ENCODE measurements around the gene LDLRAD4. TPM values are rescaled to one million over a fixed set of nuclear protein-coding genes. Genes with fewer than 3 reads are reported as not detected.

Gene LDLRAD4
- polyA plus RNA-seq, 3 donors = 9.5 to 10.1 (median 9.6) TPM

DNA sequence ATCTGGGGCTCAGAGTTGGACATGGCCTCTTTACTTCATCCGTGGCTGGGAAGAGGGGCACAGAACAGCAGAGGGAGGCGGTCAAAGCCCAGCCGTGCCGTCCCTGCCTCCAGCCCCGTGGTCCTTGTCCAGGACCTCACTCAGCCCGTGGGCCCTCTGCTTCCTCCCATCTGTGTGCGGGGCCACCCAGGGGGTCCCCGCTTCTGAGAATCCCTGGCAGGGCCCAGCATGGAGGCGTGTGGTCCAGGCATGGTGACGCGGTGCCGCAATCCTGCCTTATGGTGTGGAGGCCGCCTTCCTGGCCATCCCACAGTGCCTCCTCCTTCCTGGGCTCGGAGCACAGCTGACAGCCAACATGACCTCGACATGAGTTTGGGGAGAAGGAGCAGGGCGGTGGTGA, 275.2 kb downstream of the LDLRAD4 start:
- no peak for DNase-seq (ENCODE audit: low read depth in 3 of 3, low spot score in 2 of 3)

DNA sequence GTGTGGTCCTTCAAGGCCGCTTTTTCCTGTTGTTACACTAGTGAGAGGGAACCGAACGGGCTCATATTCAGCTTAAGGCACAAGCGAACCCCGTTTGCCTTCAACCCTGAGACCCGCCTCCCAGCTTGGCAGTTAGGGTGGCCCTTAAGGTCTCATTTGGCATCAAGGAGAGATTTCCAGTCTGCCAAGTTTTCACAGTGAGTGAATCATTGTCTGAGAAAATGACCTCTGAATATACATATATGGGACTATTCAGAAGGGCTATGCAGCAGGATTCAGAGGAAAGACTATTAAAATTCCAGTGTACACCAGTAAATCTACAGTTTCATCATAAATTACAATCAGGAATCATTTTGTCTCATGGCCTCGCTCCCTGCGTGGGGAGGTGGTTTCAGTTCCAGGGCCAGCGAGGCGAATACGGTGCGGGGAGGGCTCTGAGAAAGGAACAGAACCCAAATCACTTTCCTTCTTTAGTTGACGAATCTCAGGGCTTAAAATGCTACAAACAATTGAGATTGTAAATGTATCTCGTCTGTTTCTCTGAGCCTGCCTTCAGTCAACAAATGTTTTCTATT, 276.4 kb downstream of the LDLRAD4 start:
- no peak for DNase-seq (ENCODE audit: low read depth in 3 of 3, low spot score in 2 of 3)

DNA sequence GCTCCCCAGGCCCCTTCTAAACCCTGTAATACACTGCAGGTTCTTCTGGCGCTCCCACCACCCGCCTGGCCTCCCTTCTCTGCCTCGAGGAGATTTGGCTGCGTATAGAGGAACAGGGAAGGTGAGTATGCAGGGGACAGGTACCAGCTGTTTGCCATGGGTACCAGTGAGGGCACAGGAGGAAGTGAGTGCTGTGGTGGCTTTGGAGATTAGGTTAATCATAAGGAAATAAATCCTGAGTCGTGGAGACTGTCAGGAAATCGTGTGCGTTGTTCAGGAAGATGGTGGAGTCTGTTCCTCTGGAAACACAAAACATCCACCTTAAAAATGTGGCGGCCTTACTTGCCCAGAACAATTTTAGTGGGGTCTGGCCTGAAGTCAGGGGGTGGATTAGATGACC, 277.4 kb downstream of the LDLRAD4 start:
- no peak for DNase-seq (ENCODE audit: low read depth in 3 of 3, low spot score in 2 of 3)

DNA sequence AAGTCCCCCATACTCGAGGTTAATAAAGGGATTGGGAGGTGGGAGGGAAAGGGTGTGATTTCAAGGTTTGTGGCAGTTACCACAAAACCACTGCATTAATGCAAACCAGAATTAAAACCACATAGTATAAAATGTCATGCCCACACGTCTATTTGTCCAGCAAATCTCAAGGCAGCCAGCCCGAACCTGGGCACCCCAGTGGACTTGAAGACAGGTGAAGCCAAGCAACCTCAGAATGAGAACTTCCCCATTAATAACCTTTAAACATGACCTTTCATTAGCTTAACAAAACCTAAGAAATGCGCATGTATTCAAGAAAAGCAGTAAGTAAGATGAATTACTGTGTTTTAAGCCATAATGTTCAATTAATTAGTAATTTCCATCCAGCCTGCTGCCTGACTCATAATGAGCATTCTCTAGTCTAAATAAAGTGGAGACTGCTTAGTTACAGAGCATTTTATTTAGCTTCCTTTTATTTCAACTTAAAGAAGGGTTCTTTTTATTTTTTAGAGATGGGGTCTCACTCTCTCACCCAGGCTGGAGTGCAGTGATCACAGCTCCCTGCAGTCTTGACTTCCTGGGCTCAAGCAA, 278.2 kb downstream of the LDLRAD4 start:
- DNase-seq (ENCODE audit: low read depth in 3 of 3, low spot score in 2 of 3) = no peak

DNA sequence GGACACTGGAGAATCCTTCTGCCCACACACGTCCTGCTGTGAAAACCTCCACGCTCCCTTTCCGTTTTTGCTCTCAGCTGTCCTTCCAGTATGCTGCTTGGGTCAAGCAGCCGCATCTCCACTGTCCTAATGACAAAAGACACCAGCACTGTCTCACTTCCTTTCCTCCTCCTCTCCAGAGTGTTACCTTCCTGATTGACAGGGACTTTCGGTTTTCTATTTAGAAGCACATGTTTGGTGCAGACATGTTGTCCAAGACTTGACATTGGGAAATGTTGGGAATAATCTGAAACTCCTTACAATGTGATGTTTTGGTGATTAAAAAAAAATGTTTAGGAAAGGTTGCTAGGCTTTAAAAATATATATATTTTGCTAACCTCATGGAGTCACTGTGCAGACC, 281.2 kb downstream of the LDLRAD4 start:
- peak in 1 of 3 donors; percentile 23 for DNase-seq (ENCODE audit: low read depth in 3 of 3, low spot score in 2 of 3)

DNA sequence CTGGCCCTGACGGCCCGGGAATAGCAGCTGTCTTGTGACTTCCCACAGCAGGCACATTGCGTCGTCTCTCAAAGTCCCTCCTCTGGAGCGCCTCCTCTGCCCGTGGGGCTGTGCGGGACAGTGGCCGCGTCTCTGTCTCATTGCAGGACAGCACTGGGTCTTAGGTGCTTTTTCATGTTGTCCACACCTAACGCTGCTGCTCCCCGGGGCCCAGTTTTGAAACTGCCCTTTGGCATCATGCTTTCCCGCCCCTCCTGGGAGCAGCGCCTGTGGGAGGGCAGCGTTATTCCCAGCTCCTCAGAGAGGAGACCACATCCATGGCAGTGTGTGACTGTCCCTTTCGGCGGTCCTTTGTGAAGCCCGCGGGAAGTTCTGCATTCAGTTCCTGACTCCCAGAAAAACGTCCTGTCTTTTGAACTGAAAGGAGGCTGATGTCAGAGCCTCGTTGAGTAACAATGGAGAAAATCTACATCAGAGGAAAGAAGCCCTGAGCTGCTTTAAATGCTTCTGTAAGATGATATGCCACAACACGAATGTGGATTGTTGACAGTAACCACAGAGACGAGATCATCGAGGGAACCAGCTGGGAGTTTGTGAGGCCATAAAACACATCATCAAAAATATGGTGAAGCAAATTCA, 281.8 kb downstream of the LDLRAD4 start:
- DNase-seq (ENCODE audit: low read depth in 3 of 3, low spot score in 2 of 3) = peak in 1 of 3 donors; percentile 68

DNA sequence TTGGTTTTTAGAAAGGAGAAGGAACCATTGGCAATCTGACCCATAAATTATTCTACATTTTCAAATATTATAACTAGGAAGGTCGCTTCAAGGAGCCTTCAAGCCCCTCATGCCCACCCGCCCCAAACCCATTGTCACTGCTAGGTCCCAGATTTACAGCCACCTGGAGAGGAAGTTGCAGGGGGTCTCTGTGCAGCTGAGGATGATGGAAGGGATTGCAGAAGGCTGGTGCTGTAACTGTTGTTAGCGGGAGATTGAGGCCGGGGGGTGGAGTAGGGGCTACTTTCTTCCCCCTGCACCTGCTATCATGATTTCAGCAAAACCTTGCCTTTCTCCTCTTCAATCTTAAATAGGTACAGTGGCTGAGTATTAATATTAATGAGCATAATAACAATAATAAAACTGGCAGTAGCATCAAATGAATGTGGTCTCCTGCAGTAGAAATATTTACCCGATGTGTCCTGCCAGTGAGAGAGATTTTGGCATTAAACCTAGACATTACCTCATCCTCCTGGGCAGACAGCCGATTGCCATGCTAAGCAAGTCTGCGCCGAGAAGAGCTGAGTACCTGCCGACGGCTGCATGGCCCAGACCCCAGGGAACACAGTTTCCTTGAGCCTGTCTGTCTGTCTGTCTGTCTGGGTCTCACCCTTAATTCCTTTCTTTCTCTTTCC, 282.4 kb downstream of the LDLRAD4 start:
- DNase-seq (ENCODE audit: low read depth in 3 of 3, low spot score in 2 of 3) = no peak

DNA sequence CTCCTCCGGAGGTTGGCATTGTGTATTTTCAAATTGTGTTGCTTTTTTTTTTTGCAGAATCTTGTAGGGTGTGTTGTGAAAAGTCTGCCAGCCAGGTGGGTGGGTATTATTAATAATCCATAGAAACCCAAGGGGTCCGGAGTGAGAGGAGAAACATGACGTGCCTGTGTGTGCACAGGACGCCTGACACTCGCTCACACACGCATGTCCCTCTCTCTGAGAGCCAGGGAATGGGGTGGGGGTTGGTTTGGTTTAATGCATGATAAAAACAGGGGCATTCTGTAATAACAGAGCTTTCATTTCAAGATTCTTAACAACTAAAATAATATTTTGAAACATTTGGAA, 283.0 kb downstream of the LDLRAD4 start:
- no peak for DNase-seq (ENCODE audit: low read depth in 3 of 3, low spot score in 2 of 3)

DNA sequence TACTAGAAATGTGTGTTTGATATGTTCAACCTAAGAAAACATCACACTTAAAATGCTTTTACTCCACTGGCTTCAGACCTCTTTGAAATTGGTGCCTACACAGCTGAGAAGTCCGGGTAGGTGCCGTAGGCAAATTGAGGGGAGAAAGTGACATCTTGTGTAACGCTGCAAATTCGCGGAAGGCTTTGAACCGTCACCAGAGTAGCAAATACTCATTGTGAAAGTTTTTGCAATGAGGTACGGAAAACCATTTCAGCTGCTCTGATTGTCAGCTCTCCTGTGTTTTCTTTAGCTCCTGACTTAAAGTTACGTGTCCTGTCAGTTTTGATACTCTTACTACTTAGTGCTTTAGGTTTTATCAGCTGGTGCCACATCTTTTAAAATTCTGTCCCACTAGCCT, 283.3 kb downstream of the LDLRAD4 start:
- DNase-seq (ENCODE audit: low read depth in 3 of 3, low spot score in 2 of 3) = no peak

DNA sequence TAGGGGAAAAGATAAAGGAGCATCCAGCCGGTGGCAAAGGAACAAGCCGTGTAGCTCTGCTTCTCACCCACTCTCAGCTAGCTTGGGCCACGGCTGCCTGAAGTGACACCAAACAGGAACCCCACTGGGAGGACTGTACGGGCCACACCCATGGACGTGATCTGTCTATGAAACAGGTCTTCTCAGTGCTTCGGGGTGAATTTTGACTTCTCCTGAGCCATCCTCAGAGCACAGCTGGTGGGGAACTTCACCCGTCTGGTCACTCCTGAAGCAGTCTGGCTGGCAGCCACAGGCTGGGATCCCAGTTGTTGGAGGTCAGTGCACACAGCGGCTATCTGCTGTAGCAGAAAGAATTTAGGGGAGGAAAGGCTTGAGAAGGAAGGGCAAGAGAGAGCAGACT, 284.0 kb downstream of the LDLRAD4 start:
- DNase-seq (ENCODE audit: low read depth in 3 of 3, low spot score in 2 of 3) = no peak

DNA sequence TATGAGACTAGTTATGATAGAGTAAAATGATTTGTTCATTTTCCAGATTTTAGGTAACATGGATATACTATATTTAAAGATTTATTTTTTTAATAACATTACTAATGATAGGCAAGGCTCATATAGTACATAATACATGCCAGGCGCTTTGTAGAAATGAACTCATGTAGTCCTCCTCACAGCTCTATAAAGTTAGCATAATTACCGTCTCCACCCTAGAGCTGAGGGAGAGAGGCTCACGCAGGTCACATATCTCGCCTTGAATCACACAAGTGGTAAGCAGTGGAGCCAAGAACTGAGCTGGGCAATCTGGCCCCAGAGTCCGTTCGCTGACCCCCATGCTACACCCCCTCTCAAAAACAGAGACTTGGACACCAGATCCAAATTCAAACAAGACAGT, 285.3 kb downstream of the LDLRAD4 start:
- DNase-seq (ENCODE audit: low read depth in 3 of 3, low spot score in 2 of 3) = no peak

DNA sequence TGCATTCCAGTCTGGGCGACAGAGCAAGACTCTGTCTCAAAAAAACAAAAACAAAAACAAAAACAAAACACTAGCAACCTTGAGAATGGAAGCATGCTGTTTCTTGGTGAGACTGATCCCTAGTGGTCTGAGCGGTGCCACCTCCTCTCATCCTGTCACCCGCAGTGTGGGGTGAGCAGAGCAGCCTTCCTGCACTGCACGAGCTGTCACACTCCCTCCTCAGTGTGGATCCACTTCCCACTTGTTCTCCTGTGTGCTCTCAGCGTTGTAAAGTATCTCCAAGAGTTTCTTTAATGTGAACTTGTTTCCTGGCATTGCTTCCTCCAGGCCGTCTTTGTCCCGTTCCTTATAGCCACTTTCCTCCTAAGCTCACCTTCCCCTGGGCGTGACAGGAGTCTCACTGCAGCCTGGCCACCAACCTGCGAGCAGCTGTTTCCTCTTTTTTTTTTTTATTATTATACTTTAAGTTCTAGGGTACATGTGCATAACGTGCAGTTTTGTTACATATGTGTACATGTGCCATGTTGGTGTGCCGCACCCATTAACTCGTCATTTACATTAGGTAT, 287.3 kb downstream of the LDLRAD4 start:
- DNase-seq (ENCODE audit: low read depth in 3 of 3, low spot score in 2 of 3) = no peak

DNA sequence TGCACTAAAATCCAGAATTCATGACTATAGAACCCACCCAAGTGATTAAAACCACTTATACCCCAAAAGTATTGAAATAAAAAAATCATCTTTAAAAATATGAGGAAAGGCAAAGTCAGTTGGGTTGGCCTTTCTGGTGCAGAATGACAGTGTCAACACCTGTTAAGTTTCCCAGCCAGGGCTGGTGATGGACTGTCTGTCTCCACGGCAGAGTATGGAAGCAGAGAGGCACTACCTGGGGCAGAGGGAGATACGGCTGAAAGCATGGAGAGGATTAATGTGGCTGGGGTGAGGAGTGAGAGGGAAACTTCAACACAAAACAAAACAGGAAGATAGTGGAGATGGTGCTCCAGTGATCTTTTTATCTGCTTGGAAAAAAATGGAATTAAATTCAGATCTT, 292.0 kb downstream of the LDLRAD4 start:
- DNase-seq (ENCODE audit: low read depth in 3 of 3, low spot score in 2 of 3) = no peak

DNA sequence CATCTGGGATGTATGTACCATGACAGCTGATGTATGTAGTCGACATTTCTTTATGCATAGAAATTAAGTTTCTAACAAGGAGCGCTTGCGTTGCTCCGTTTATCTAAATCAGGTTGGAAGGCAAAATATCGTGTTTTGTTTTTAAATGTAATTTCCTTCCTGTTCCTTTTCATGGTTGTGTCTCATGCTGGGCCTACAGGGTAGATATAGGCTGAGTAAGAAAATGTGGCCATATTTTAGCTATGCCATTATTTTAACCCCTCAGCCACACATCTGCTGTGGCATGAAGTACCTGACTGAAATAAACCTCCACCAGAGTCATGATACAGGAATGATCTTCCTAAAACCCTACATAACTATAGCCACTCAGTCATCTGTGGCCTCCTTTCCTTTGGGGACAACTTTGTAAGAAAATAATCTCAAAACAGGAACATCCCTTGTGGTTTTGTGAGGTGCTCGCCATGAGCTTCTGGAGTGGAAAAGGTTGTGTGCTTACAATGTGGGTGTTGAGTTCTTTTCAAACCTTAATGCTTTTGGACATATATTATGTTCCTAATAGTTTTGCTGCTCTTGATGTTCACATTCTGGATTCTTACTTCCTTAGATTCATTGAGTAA, 293.5 kb downstream of the LDLRAD4 start:
- no peak for DNase-seq (ENCODE audit: low read depth in 3 of 3, low spot score in 2 of 3)

DNA sequence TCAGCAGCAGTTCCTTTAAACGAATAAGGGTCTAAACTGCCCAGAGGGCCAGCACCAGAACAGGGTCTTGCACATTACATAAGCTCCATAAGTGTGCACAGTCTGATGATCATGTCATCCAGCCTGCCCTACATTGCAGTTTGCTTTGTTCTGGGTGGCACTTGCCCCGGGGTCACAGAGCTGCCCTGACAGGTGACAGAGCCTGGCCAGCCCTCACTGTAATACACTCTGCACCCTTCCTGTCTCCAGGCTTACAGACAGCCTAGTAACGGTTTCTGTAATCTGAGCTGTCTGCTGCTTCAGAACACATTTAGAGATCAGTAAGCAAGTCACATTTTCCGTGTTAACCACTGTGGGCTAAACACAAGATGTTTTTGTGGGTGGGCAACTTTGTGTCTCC, 294.5 kb downstream of the LDLRAD4 start:
- DNase-seq (ENCODE audit: low read depth in 3 of 3, low spot score in 2 of 3) = no peak

DNA sequence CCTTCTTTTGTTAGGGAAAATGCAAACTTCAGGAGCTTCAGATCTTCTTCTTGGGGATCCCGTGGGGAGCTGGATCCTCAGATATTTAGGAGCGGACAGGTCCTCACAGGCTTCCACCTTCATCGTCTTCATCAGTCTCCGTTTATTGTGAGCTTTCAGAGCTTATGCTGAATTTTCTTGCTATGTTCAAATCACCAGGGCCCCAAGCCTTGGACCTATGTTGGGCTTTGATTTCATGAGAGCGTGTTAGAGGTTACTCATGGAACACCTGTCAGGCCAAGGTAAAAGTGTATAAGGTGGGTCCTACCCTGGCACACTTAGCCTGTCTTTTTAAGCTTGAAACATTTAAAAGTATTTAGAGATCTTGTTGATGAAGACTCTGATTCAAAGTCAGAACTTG, 294.9 kb downstream of the LDLRAD4 start:
- DNase-seq (ENCODE audit: low read depth in 3 of 3, low spot score in 2 of 3) = no peak

DNA sequence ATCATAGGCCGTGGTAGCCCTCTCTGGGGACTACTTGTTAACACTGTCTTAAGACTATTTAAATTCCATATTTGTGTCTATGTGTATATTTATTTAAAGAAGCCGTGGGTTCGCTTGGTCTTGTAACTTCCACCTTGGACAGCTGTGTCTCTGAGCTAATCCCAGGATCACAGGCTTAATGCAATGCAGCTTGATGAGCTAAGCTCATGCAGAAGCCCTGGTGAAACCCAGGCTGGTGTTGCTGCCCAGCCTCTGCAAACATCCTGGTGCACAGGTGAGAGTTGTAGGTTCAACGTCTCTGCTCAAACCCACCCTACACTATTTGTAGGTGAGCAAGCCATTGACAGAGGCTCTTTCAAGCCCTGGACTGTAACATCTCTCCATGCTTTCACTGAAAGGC, 296.0 kb downstream of the LDLRAD4 start:
- no peak for DNase-seq (ENCODE audit: low read depth in 3 of 3, low spot score in 2 of 3)

DNA sequence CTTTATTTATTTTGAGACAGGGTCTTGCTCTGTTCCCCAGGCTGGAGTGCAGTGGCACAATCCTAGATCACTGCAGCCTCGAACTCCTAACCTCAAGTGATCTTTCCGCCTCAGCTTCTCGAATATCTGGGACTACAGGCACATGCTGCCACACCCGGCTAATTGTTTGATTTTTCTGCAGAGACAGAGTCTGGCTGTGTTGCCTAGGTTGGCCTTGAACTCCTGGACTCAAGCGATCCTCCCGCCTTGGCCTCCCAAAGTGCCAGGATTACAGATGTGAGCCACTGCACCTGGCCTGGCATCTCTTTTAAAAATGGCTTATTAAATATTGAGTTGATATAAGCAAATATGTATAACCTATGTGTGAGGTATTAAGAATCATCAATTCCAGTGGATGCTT, 298.3 kb downstream of the LDLRAD4 start:
- DNase-seq (ENCODE audit: low read depth in 3 of 3, low spot score in 2 of 3) = no peak

DNA sequence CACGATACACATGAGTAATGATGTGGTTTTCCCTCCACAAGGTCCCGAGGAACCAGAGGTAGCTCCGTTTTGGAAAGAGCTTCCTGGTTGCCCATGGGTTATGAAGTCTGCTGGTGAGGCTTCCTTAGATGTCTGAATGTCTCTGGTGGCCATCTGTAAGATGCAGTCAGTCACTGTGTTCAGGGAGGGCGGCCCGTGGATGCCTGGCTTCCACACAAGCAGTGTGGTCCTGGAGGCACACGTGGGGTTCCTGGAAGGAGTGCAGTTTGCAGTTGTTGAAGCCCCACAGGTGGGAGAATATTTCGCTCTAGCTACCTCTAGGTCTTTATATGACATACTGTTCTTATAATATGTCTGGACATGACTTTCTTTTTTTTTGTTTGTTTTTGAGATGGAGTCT, 298.8 kb downstream of the LDLRAD4 start:
- DNase-seq (ENCODE audit: low read depth in 3 of 3, low spot score in 2 of 3) = no peak

DNA sequence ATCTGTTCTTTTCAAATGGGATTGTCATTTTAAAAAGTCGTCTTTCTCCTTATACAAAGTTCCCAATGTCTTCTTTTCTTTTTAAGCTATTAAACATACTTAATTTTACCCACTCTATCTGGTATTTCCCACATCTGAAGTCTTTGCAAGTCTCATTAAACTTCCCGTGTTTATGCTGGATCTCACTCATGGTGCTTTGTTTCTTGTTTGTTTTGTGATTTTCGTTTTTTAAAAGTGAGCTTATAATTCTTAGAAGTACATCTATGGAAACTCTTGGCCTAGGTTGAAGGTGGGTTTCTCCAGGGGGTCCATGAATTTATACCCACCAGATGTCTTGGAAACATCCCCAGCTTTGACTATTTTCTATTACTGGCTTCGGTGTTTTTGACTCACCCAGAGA, 299.8 kb downstream of the LDLRAD4 start:
- no peak for DNase-seq (ENCODE audit: low read depth in 3 of 3, low spot score in 2 of 3)

DNA sequence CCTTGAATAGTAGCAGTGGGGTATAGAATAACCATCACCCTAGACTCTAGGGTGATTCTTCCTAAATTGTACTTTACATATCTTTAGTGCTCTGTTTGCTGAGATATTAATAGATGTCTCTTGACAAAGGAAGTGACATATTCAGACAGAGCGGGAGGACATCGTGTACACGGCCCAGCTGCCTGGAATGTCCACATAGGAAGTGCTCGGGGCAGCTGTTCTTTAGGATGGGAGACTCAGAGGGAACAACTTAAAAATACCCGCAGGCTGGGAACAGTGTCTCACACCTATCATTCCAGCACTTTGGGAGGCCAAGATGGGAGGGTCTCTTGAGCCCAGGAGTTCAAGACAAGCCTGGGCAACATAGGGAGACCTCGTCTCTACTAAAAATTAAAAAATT, 301.7 kb downstream of the LDLRAD4 start:
- DNase-seq (ENCODE audit: low read depth in 3 of 3, low spot score in 2 of 3) = no peak

Measured in right renal cortex interstitium (tissue), 3 donors.